ENCODE results near the gene CHI3L1. TPM values are rescaled to one million over a fixed set of nuclear protein-coding genes. Genes with fewer than 3 reads are reported as not detected.

The CHI3L1 gene
- total RNA-seq, 4 donors from 2014 or later = 1.9 to 2.5 TPM; not detected in 2

DNA sequence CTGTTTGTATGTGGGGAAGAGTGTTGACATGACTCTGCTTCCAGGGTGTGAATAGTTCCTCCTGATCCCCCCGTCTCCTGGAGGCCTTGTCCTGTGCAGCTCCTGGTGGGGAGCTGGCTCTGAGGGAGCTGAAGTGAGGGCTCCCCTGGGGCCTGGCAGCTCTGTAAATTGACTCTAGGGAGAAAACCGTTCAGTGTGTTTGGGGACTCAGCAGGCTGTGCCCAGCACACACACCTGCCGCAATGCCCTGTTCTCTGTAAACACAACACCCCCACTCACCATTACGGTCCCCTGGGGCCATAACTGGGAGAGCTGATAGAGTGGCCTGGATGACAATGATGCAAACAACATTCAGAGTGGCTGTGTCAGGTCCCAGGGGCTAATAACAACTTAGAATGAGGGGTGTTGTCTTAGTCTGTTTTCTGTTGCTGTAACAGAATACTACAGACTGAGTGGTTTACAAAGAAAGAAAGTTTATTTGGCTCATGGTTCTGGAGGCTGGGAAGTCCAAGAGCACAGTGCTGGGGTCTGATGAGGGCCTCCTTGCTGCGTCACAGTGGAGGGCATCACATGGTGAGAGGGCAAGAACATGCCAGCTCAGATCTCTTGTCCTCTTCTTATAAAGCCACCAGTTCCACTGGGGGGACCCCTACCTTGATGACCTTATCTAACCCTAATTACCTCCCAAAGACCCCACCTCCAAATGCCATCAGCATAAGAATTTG lies 43.7 kb downstream of the CHI3L1 start:
- Histone ChIP-seq H3K4me3 (no peak overlapping the region), H3K9me3 (no peaks in the 10 kb centered on the region), H3K27ac (no peak overlapping the region), H3K36me3 (no peaks in the 10 kb centered on the region), H3K4me1 (no peaks in the 10 kb centered on the region), H3K27me3 (no peaks in the 10 kb centered on the region)
- no peak for TF ChIP-seq POLR2A (IDR thresholded peaks at IDR 0.05)
- TF ChIP-seq, protein P1, sequence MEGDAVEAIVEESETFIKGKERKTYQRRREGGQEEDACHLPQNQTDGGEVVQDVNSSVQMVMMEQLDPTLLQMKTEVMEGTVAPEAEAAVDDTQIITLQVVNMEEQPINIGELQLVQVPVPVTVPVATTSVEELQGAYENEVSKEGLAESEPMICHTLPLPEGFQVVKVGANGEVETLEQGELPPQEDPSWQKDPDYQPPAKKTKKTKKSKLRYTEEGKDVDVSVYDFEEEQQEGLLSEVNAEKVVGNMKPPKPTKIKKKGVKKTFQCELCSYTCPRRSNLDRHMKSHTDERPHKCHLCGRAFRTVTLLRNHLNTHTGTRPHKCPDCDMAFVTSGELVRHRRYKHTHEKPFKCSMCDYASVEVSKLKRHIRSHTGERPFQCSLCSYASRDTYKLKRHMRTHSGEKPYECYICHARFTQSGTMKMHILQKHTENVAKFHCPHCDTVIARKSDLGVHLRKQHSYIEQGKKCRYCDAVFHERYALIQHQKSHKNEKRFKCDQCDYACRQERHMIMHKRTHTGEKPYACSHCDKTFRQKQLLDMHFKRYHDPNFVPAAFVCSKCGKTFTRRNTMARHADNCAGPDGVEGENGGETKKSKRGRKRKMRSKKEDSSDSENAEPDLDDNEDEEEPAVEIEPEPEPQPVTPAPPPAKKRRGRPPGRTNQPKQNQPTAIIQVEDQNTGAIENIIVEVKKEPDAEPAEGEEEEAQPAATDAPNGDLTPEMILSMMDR (IDR thresholded peaks at IDR 0.05) = no peak
- no peak for DNase-seq

DNA sequence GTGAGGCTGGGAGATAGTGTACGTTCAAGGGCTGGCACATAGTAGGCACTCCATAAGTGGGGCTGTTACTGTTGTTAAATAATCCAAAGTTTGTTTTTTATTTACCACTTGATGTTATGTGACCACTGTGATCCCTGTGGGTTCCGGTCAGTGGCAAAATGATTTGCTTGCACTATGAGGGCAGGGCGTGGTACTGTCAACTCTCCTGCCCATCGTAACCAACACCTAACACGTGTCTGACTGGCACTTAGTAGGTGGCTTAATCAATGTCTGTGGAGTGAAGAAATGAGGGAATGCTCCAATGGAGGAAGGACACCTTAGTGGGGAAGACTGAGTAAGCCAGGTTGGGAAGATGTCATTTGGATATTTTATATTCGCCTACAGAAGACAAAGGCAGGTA lies 44.4 kb downstream of the CHI3L1 start:
- Histone ChIP-seq H3K4me1 (no peaks in the 10 kb centered on the region), H3K27me3 (no peaks in the 10 kb centered on the region), H3K9me3 (no peaks in the 10 kb centered on the region), H3K27ac (no peak overlapping the region), H3K36me3 (no peaks in the 10 kb centered on the region), H3K4me3 (no peak overlapping the region)
- DNase-seq = no peak
- TF ChIP-seq, protein P1 (IDR thresholded peaks at IDR 0.05) = no peak
- TF ChIP-seq POLR2A (IDR thresholded peaks at IDR 0.05) = no peak

DNA sequence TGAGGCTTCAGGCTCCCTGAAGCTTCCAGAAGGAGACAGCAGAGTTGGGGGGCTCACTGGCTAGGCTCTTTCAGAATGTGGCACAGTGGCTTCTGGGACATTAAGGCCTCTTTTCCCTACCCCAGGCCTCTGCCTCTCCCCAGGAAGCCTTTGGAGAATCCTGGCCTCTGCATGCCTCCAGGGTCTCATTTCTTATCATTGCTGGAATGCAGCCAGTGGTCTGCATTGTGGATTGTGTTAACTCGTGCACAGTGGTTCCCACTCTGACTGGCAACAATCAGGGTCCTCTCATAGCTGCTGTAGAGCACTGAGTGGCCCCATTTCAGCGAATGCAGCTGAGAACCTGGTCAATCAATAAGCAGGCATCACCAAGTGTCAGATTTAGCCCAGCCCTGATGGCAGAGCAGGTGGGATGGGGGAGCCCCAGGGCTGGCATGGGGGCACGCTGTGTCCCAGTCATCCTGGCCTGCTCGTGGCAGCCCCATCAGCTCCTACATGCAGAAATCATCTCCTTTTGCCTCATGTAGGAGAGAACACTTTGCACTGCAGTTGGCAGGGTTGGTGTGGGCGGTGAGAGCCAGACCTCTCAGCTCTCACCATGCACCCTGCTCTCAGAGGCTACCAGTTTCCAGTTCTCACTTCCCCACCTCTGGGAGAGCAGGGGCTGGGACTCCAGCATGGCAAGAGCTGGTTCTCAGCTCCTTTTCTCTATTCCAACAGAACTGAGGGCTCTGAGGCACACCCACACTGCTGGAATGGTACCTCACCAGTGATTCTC lies 45.6 kb downstream of the CHI3L1 start:
- H3K36me3 ChIP-seq = no peaks in the 10 kb centered on the region
- no peak overlapping the region for H3K4me3 ChIP-seq
- H3K4me1 ChIP-seq = no peaks in the 10 kb centered on the region
- no peak overlapping the region for H3K27ac ChIP-seq
- no peak for DNase-seq
- no peaks in the 10 kb centered on the region for H3K9me3 ChIP-seq
- H3K27me3 ChIP-seq = no peaks in the 10 kb centered on the region
- TF ChIP-seq POLR2A (IDR thresholded peaks at IDR 0.05) = no peak
- TF ChIP-seq, protein P1 (IDR thresholded peaks at IDR 0.05) = no peak

DNA sequence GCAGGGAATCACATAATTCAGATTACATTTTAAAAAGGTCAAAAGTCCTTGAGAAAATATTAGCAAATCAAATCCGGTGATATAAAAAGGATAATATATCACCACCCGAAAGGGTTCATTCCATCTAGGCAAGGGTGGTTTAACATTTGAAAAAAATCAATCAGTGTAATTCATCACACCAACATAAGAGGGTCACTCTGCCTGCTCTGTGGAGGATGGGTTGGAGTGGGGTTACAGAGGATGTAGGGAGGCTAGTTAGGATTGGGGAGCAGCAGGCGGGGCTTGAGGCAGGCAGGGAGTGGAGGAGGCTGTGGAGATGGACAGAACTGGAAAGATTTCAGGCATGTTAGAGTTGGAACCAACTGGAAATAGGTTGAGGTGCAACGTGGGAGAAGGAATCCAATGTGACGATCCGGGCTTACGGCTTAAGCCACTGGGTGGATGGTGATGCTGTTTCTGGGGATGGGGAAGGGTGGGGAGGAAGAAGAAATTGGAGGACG lies 46.5 kb downstream of the CHI3L1 start:
- H3K4me1 ChIP-seq = no peaks in the 10 kb centered on the region
- H3K4me3 ChIP-seq = no peak overlapping the region
- H3K36me3 ChIP-seq = no peaks in the 10 kb centered on the region
- TF ChIP-seq, protein P1 (IDR thresholded peaks at IDR 0.05) = no peak
- no peak for TF ChIP-seq POLR2A (IDR thresholded peaks at IDR 0.05)
- no peaks in the 10 kb centered on the region for H3K27me3 ChIP-seq
- H3K27ac ChIP-seq = no peak overlapping the region
- DNase-seq = no peak
- H3K9me3 ChIP-seq = no peaks in the 10 kb centered on the region

DNA sequence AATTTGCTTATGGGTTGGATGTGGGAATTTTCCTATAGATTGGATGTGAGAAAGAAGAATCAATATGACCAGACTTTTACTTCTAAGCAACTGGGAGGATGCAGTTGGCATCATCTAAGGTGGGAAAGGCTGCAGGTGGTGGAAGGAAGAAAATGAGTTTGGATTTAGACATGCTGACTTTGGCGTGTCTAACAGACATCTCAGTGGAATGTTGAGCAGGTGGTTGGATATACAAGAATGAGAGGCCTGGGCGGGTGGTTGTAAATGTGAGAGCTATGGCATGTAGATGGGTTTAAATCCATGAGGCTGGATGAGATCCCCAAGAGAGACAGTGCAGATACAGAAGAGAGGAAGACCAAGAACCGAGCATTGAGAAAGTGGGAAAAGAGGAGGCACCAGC lies 48.4 kb downstream of the CHI3L1 start:
- TF ChIP-seq POLR2A (IDR thresholded peaks at IDR 0.05) = no peak
- TF ChIP-seq, protein P1 (IDR thresholded peaks at IDR 0.05) = no peak
- DNase-seq = no peak
- H3K4me3 ChIP-seq = no peak overlapping the region
- H3K4me1 ChIP-seq = no peaks in the 10 kb centered on the region
- H3K36me3 ChIP-seq = no peaks in the 10 kb centered on the region
- H3K27ac ChIP-seq = no peak overlapping the region
- H3K9me3 ChIP-seq = no peaks in the 10 kb centered on the region
- no peaks in the 10 kb centered on the region for H3K27me3 ChIP-seq
